ENCODE measurements around the gene OR6B2.
"Not testable (repeated sequence)": the region's sequence is repeated elsewhere in the genome, so short reads cannot be mapped to it uniquely, and the experiment has no call there.

The OR6B2 gene

DNA sequence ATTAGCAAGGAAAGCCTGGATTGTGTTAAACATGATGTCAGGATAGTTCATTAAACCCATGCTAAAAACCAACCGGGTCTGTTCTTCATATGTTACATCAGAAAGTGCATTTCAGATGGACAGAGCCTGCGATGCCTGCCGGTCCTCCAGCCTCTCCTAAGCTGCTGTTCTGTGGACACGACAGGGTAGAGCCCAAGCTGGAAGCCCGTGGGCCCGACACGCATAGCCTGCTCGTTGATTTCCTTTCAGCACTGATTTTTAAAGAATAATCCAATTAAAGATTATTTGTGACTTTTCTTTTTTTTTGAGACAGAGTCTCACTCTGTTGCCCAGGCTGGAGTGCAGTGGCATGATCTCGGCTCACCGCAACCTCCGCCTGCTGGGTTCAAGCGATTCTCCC, 22.3 kb upstream of the OR6B2 start:
- TF ChIP-seq CTCF (IDR thresholded peaks at IDR 0.05; ENCODE audit: low read length, missing control alignments), result no peak
- H3K4me3 ChIP-seq (replicated peaks; ENCODE audit: low read depth, low read length), result no peak overlapping the region
- DNase-seq (ENCODE audit: low read depth), result no peak

- no peak overlapping the region for H3K4me3 ChIP-seq (replicated peaks; ENCODE audit: low read depth, low read length)
- no peak for DNase-seq (ENCODE audit: low read depth)
- TF ChIP-seq CTCF (IDR thresholded peaks at IDR 0.05; ENCODE audit: low read length, missing control alignments), result no peak
These were observed 21.5 kb upstream of the OR6B2 start for GRCh38 chr2:240051697-240052096.

GRCh38 chr2:240050278-240050677, 20.0 kb upstream of the OR6B2 start:
- no peak for DNase-seq (ENCODE audit: low read depth)
- H3K4me3 ChIP-seq (replicated peaks; ENCODE audit: low read depth, low read length), result no peak overlapping the region
- TF ChIP-seq CTCF (IDR thresholded peaks at IDR 0.05; ENCODE audit: low read length, missing control alignments), result no peak

DNA sequence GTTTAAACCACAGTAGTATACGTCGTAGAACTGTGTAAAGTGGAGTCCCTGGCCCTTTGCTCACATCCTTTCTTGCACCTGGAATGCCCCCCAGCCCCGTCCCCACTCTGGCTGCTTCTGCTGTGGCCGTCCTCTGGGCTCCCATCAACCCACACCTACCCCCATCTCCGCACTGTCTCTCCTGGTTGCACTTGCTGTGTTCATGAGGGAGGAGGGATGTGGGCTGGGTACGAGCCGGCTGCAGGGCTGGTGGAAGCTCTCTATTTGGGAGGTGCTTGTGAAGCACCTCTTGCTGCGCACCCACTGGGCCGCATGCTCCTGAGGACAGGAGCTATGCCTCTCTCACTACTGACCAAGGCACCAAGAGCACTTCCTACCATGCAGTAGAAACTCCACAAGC, 18.0 kb upstream of the OR6B2 start:
- DNase-seq (ENCODE audit: low read depth), result no peak
- no peak overlapping the region for H3K4me3 ChIP-seq (replicated peaks; ENCODE audit: low read depth, low read length)
- TF ChIP-seq CTCF (IDR thresholded peaks at IDR 0.05; ENCODE audit: low read length, missing control alignments), result no peak

- no peak overlapping the region for H3K4me3 ChIP-seq (replicated peaks; ENCODE audit: low read depth, low read length)
- no peak for DNase-seq (ENCODE audit: low read depth)
- no peak for TF ChIP-seq CTCF (IDR thresholded peaks at IDR 0.05; ENCODE audit: low read length, missing control alignments)
These were observed 14.9 kb upstream of the OR6B2 start for GRCh38 chr2:240045098-240045497.

- DNase-seq (ENCODE audit: low read depth), result not testable (repeated sequence)
These were observed 13.9 kb upstream of the OR6B2 start for GRCh38 chr2:240044096-240044495.

GRCh38 chr2:240043279-240043989, 13.2 kb upstream of the OR6B2 start:
- no peak for TF ChIP-seq CTCF (IDR thresholded peaks at IDR 0.05; ENCODE audit: low read length, missing control alignments)
- DNase-seq (ENCODE audit: low read depth), result no peak

More at GRCh38 chr2:240044096-240044495, 13.9 kb upstream of the OR6B2 start:
- not testable (repeated sequence) for H3K4me3 ChIP-seq (replicated peaks; ENCODE audit: low read depth, low read length)

More at GRCh38 chr2:240043279-240043989, 13.2 kb upstream of the OR6B2 start:
- H3K4me3 ChIP-seq (replicated peaks; ENCODE audit: low read depth, low read length), result no peak overlapping the region
